IMR-90 (cell line): ENCODE measurements around the gene PLPP7. TPM values are rescaled to one million over a fixed set of nuclear protein-coding genes. Genes with fewer than 3 reads are reported as not detected.

ENCODE experiments used
- ATAC-seq: fragments of 200-7000 bp; cut with Tn5 transposase; 2 replicates; pipeline ENCODE4 v1.9.1; 2020; ENCODE audit warnings: low read depth, mild to moderate bottlenecking, moderate library complexity
- BruUV-seq: library from RNA; stranded (reverse); fragments of 400-500 nt; replicated peaks from 2 replicates; lab custom pipeline; 2021; lab: Mats Ljungman, UMichigan
- CTCF ChIA-PET: fragments of 300-600 bp; formaldehyde crosslinking; extraction: SDS; loops from one replicate; lab custom pipeline; 2021; ENCODE audit warnings: antibody characterized with exemption; lab: Yijun Ruan, JAX
- POLR2A ChIA-PET: fragments of 300-600 bp; sonication (Branson Sonifier 250); formaldehyde crosslinking; loops from one replicate; lab custom pipeline; 2022; ENCODE audit warnings: antibody characterized with exemption; ENCODE audit not compliant: unreplicated experiment; lab: Charles Lee
- DNase-seq: peaks from one replicate; pipeline ENCODE4 v3.0.0; 2013
- H2AFZ ChIP-seq: replicated peaks from 2 replicates; pipeline ENCODE3; 2013; ENCODE audit warnings: low read length, mild to moderate bottlenecking; ENCODE audit not compliant: poor library complexity
- H2AK5ac ChIP-seq: 2 replicates; pipeline ENCODE4 v1.6.1; 2013; ENCODE audit warnings: low read depth, low read length, inconsistent platforms
- H2AK9ac ChIP-seq: replicated peaks from 2 replicates; pipeline ENCODE3; 2013; ENCODE audit warnings: mild to moderate bottlenecking, low read depth, low read length, moderate library complexity; ENCODE audit not compliant: poor library complexity
- H2BK120ac ChIP-seq: 2 replicates; pipeline ENCODE4 v1.6.1; 2013; ENCODE audit warnings: low read depth, low read length, inconsistent platforms
- H2BK15ac ChIP-seq: 3 replicates; pipeline ENCODE4 v1.6.1; 2013; ENCODE audit warnings: low read depth, low read length, inconsistent platforms
- H2BK20ac ChIP-seq: 2 replicates; pipeline ENCODE4 v1.6.1; 2013; ENCODE audit warnings: low read depth, mild to moderate bottlenecking, inconsistent platforms, low read length, moderate library complexity
- H2BK5ac ChIP-seq: 2 replicates; pipeline ENCODE4 v1.6.1; 2013; ENCODE audit warnings: mild to moderate bottlenecking, low read depth, low read length, inconsistent platforms; ENCODE audit not compliant: poor library complexity, severe bottlenecking
- H3K14ac ChIP-seq: replicated peaks from 2 replicates; pipeline ENCODE4 v1.6.1; 2013; ENCODE audit warnings: low read depth, low read length, inconsistent platforms
- H3K18ac ChIP-seq: 2 replicates; pipeline ENCODE4 v1.6.1; 2013; ENCODE audit warnings: low read depth, low read length, control low read depth
- H3K23ac ChIP-seq: 2 replicates; pipeline ENCODE4 v1.6.1; 2013; ENCODE audit warnings: low read depth, low read length, inconsistent platforms
- H3K27ac ChIP-seq: 2 replicates; pipeline ENCODE4 v1.5.1; 2013; ENCODE audit warnings: mild to moderate bottlenecking, control low read depth, low read length; ENCODE audit not compliant: insufficient read depth
- H3K27me3 ChIP-seq: 2 replicates; pipeline ENCODE4 v1.6.1; 2013; ENCODE audit warnings: low read length; ENCODE audit not compliant: control insufficient read depth, insufficient read depth
- H3K36me3 ChIP-seq: 2 replicates; pipeline ENCODE4 v1.6.1; 2013; ENCODE audit warnings: low read length, mixed read lengths; ENCODE audit not compliant: control insufficient read depth, insufficient read depth
- H3K4ac ChIP-seq: 2 replicates; pipeline ENCODE4 v1.6.1; 2013; ENCODE audit warnings: low read depth, low read length, inconsistent platforms
- H3K4me1 ChIP-seq: 2 replicates; pipeline ENCODE4 v1.6.1; 2013; ENCODE audit warnings: low read length, mixed read lengths; ENCODE audit not compliant: control insufficient read depth, insufficient read depth
- H3K4me2 ChIP-seq: 2 replicates; pipeline ENCODE4 v1.6.1; 2013; ENCODE audit warnings: low read depth, mild to moderate bottlenecking, control low read depth, low read length, moderate library complexity
- H3K4me3 ChIP-seq: 2 replicates; pipeline ENCODE4 v1.5.1; 2013; ENCODE audit warnings: low read depth, mild to moderate bottlenecking, control low read depth, low read length, moderate library complexity; ENCODE audit not compliant: insufficient read depth
- H3K56ac ChIP-seq: 2 replicates; pipeline ENCODE4 v1.6.1; 2013; ENCODE audit warnings: low read length, inconsistent platforms; ENCODE audit not compliant: insufficient read depth; ENCODE audit errors: extremely low read depth
- H3K79me1 ChIP-seq, 2 experiments: 2 replicates each; pipeline ENCODE4 v1.6.1; 2013; ENCODE audit warnings: low read length in 2 of 2, inconsistent platforms in 1 of 2, low read depth in 1 of 2
- H3K9ac ChIP-seq: 2 replicates; pipeline ENCODE4 v1.6.1; 2013; ENCODE audit warnings: low read depth, low read length, control low read depth
- H3K9me1 ChIP-seq: 2 replicates; pipeline ENCODE4 v1.6.1; 2013; ENCODE audit warnings: low read length, inconsistent platforms; ENCODE audit not compliant: insufficient read depth
- H3K9me3 ChIP-seq: 2 replicates; pipeline ENCODE4 v1.6.1; 2013; ENCODE audit warnings: low read length; ENCODE audit not compliant: control insufficient read depth, insufficient read depth
- H4K20me1 ChIP-seq: 2 replicates; pipeline ENCODE4 v1.6.1; 2013; ENCODE audit warnings: low read length, inconsistent platforms; ENCODE audit not compliant: insufficient read depth
- H4K5ac ChIP-seq: 2 replicates; pipeline ENCODE4 v1.6.1; 2013; ENCODE audit warnings: mild to moderate bottlenecking, low read depth, low read length, control low read depth
- H4K8ac ChIP-seq, 2 experiments: 2 replicates each; pipeline ENCODE4 v1.6.1; 2013; ENCODE audit warnings: low read depth in 2 of 2, low read length in 2 of 2, control low read depth in 1 of 2, inconsistent platforms in 1 of 2
- H4K91ac ChIP-seq: 2 replicates; pipeline ENCODE4 v1.6.1; 2013; ENCODE audit warnings: low read depth, low read length, inconsistent platforms; ENCODE audit not compliant: insufficient read depth
- CTCF ChIP-seq: conservative IDR thresholded peaks from 2 replicates; pipeline ENCODE4 v1.5.1; 2012; ENCODE audit warnings: mild to moderate bottlenecking, low read depth, low read length, improper control_type of control experiment
- ELK1 ChIP-seq: fragments of 150-350 bp; IDR thresholded peaks from 2 replicates; pipeline ENCODE4 v1.6.1; 2016; ENCODE audit warnings: low read depth, mild to moderate bottlenecking, low read length, moderate library complexity, borderline replicate concordance
- WGBS, 2 experiments: methylation state at CpG; one replicate each; pipeline versions ENCODE4 v1.1.5 to v1.1.7; 2013; ENCODE audit warnings: missing lambda C conversion rate in 2 of 2; ENCODE audit not compliant: insufficient read length in 1 of 2; ENCODE audit errors: extremely low coverage in 2 of 2; 5-methylcytosine and 5-hydroxymethylcytosine counted together
- dilution Hi-C: fragments of 300-500 bp; cut with HindIII; formaldehyde crosslinking; loops from one replicate; pipeline ENCODE4 v1.14.3; 2018; ENCODE audit warnings: low sequenced_read_pairs; ENCODE audit not compliant: unreplicated experiment
- in situ Hi-C: fragments of 300-500 bp; cut with MboI; formaldehyde crosslinking; loops from 3 replicates; pipeline ENCODE4 v1.14.3; 2019; ENCODE audit warnings: low sequenced_read_pairs, inconsistent platforms, mixed read lengths
- intact Hi-C: fragments of 100-400 bp; cut with micrococcal nuclease; formaldehyde crosslinking; loops from 2 replicates; pipeline ENCODE4 v1.10.0; 2022
- polyA plus RNA-seq, 3 experiments: library from polyadenylated mRNA; depleted of rRNA; stranded (reverse); fragments of >200 nt; gene quantifications; 2 replicates each; pipeline ENCODE4 v1.2.3, GENCODE V29; 2012; ENCODE audit warnings: low replicate concordance in 1 of 3
- total RNA-seq: library from RNA; depleted of rRNA; stranded (reverse); fragments of >200 nt; gene quantifications from 2 replicates; pipeline ENCODE4 v1.2.3, GENCODE V29; 2012

PLPP7 gene
- total and polyA plus RNA-seq, 2 of the 4 experiments (the other 2 are of a cell fraction): 0.54 to 1.2 TPM

- ATAC-seq: no peak
Measured at GRCh38 chr9:131348631-131349521, 59.4 kb downstream of the PLPP7 start.

More at GRCh38 chr9:131348631-131349521, 59.4 kb downstream of the PLPP7 start:
- H4K8ac ChIP-seq: no peak overlapping the region
- TF ChIP-seq ELK1: no peak
- 0 out of 2 replicates have a peak, but pooled peaks have one; percentile 10 for TF ChIP-seq CTCF
- ChIA-PET CTCF (interaction anchor here (0.6 to 1.9 kb wide), 6 partner anchors 14 to 126 kb away, joined by 3 to 5 read pairs (median 3); no protein-coding TSS in a partner anchor), POLR2A (no interaction called here)
- H3K27me3 ChIP-seq: no peaks in the 10 kb centered on the region; the same call in 1 of the 2 replicates
- no peak overlapping the region for H4K91ac ChIP-seq
- H3K36me3 ChIP-seq: no peaks in the 10 kb centered on the region
- no peak overlapping the region for H4K5ac ChIP-seq
- no peaks in the 10 kb centered on the region; the same call in 1 of the 2 replicates for H4K20me1 ChIP-seq
- H3K14ac ChIP-seq: no peak overlapping the region
- no TSS peak for BruUV-seq
- intact Hi-C loops (no loop called here), dilution Hi-C loops (no loop called here), in situ Hi-C loops (no loop called here)
- H3K27ac ChIP-seq: no peak overlapping the region
- no peak overlapping the region for H3K9ac ChIP-seq
- no peak overlapping the region for H3K4me2 ChIP-seq
- H3K4ac ChIP-seq: no peak overlapping the region
- H2BK15ac ChIP-seq: no peak overlapping the region
- no peaks in the 10 kb centered on the region for H3K9me1 ChIP-seq
- H3K4me1 ChIP-seq: no peaks in the 10 kb centered on the region
- no peak overlapping the region for H2BK20ac ChIP-seq
- no peaks in the 10 kb centered on the region for H3K9me3 ChIP-seq
- no peak overlapping the region for H2BK5ac ChIP-seq
- no peak overlapping the region for H3K18ac ChIP-seq
- H2AK9ac ChIP-seq: no peak overlapping the region
- H3K79me1 ChIP-seq: no peaks in the 10 kb centered on the region
- WGBS, 2 experiments: no CpG with 5 or more reads among the region's 10 CpGs
- no peak overlapping the region for H3K4me3 ChIP-seq
- no peak overlapping the region for H3K23ac ChIP-seq
- H2BK120ac ChIP-seq: no peak overlapping the region
- no peak overlapping the region for H2AK5ac ChIP-seq
- peak overlapping the region; percentile 69 for H2AFZ ChIP-seq
- no peak for DNase-seq
- H3K56ac ChIP-seq: no peak overlapping the region
